Activated CD4-positive, alpha-beta T cell treated with anti-CD3 and anti-CD28 coated beads, Interleukin-2, Interleukin-6, amounts not matched to agents 100 ng/mL and 50 ng/mL, durations not matched to agents 16 hours and 8 hours (primary cell): Measurements from ENCODE around the gene STAC2.
"Not testable (repeated sequence)": the region's sequence is repeated elsewhere in the genome, so short reads cannot be mapped to it uniquely, and the experiment has no call there.

Source experiments
- DNase-seq: peaks from one replicate; pipeline ENCODE4 v3.0.0-alpha.2; 2020

Gene STAC2

GRCh38 chr17:39186481-39187002, 39.2 kb downstream of the STAC2 start:
- DNase-seq, result no peak

GRCh38 chr17:39183720-39184119, 42.0 kb downstream of the STAC2 start:
- no peak for DNase-seq

- no peak for DNase-seq
Observed at GRCh38 chr17:39183045-39183444, 42.7 kb downstream of the STAC2 start.

GRCh38 chr17:39181303-39181702, 44.4 kb downstream of the STAC2 start:
- DNase-seq, result no peak

- no peak for DNase-seq
Observed at GRCh38 chr17:39178536-39178935, 47.2 kb downstream of the STAC2 start.

GRCh38 chr17:39177256-39177655, 48.5 kb downstream of the STAC2 start:
- no peak for DNase-seq

- no peak for DNase-seq
Observed at GRCh38 chr17:39175695-39176093, 50.1 kb downstream of the STAC2 start.

GRCh38 chr17:39174920-39175694, 50.6 kb downstream of the STAC2 start:
- DNase-seq, result peak; percentile 68

GRCh38 chr17:39173526-39174274, 52.0 kb downstream of the STAC2 start:
- DNase-seq, result no peak

- DNase-seq, result no peak
Observed at GRCh38 chr17:39173080-39173479, 52.7 kb downstream of the STAC2 start.

GRCh38 chr17:39171933-39172332, 53.8 kb downstream of the STAC2 start:
- no peak for DNase-seq

- no peak for DNase-seq
Observed at GRCh38 chr17:39170558-39170957, 55.2 kb downstream of the STAC2 start.

- DNase-seq, result no peak
Observed at GRCh38 chr17:39170109-39170508, 55.6 kb downstream of the STAC2 start.

- DNase-seq, result no peak
Observed at GRCh38 chr17:39169518-39169917, 56.2 kb downstream of the STAC2 start.

- no peak for DNase-seq
Observed at GRCh38 chr17:39169101-39169500, 56.6 kb downstream of the STAC2 start.

GRCh38 chr17:39168503-39168902, 57.2 kb downstream of the STAC2 start:
- not testable (repeated sequence) for DNase-seq

- no peak for DNase-seq
Observed at GRCh38 chr17:39167476-39167875, 58.3 kb downstream of the STAC2 start.

- no peak for DNase-seq
Observed at GRCh38 chr17:39166437-39167335, 59.1 kb downstream of the STAC2 start.

GRCh38 chr17:39165841-39166349, 59.9 kb downstream of the STAC2 start, which contains the start of gene ARL5C:
TSS of gene ARL5C (minus strand) at chr17:39166161. CDS start at chr17:39165760, 401 bp downstream.
- no peak for DNase-seq

GRCh38 chr17:39165178-39165840, 60.4 kb downstream of the STAC2 start:
- DNase-seq, result no peak

GRCh38 chr17:39164675-39165143, 61.0 kb downstream of the STAC2 start:
- peak; percentile 82 for DNase-seq

- no peak for DNase-seq
Observed at GRCh38 chr17:39161962-39162361, 63.8 kb downstream of the STAC2 start.
